Tibial nerve (tissue), 4 donors: ENCODE results near the gene HNRNPCL1. TPM values are rescaled to one million over a fixed set of nuclear protein-coding genes. Genes with fewer than 3 reads are reported as not detected.
"Not testable (repeated sequence)": the region's sequence is repeated elsewhere in the genome, so short reads cannot be mapped to it uniquely, and the experiment has no call there.

Source experiments
- DNase-seq, 2 donors: peaks; one replicate each; pipeline ENCODE4 v3.0.0-alpha.2; 2019; ENCODE audit warnings: low spot score in 2 of 2
- H3K27ac ChIP-seq, 4 donors: fragments of 200-600 bp; sonication (generic) in 3 of 4; one replicate each; pipeline ENCODE4 v1.5.1; 2017 to 2019; ENCODE audit warnings: mild to moderate bottlenecking in 1 of 4
- H3K27me3 ChIP-seq, 2 donors: fragments of 200-600 bp; sonication (generic) in 1 of 2; one replicate each; pipeline versions ENCODE4 v1.5.1 to v1.6.0; 2017 to 2019
- H3K36me3 ChIP-seq, 3 donors: fragments of 200-600 bp; sonication (generic); one replicate each; pipeline ENCODE4 v1.5.1; 2018 to 2019
- H3K4me1 ChIP-seq, 4 donors: fragments of 200-600 bp; sonication (generic) in 3 of 4; one replicate each; pipeline ENCODE4 v1.5.1; 2017 to 2019
- H3K4me3 ChIP-seq, 4 donors: fragments of 200-600 bp; sonication (generic) in 3 of 4; one replicate each; pipeline ENCODE4 v1.5.1; 2017 to 2019; ENCODE audit warnings: mild to moderate bottlenecking in 1 of 4, moderate library complexity in 1 of 4
- H3K9me3 ChIP-seq, 4 donors: fragments of 200-600 bp; sonication (generic) in 3 of 4; one replicate each; pipeline ENCODE4 v1.5.1; 2017 to 2019
- WGBS, 2 donors: methylation state at CpG; one replicate each; pipeline ENCODE4 v1.1.5; 2018; 5-methylcytosine and 5-hydroxymethylcytosine counted together
- total RNA-seq, 4 donors: library from RNA; depleted of rRNA; stranded (reverse); fragments of >200 nt; gene quantifications; one replicate each; pipeline ENCODE4 v1.1.0, GENCODE V29; 2016
- TF ChIP-seq, protein P1 (sequence below), 5 experiments: fragments of 200-600 bp in 3 of 5; fragments of 450-650 bp in 2 of 5; sonication (generic) in 3 of 5; IDR thresholded peaks; one replicate each; pipeline ENCODE4 v1.5.1; 2016 to 2019; ENCODE audit warnings: antibody characterized with exemption in 5 of 5, mild to moderate bottlenecking in 3 of 5, moderate library complexity in 2 of 5

HNRNPCL1 gene
- not detected for total RNA-seq

DNA sequence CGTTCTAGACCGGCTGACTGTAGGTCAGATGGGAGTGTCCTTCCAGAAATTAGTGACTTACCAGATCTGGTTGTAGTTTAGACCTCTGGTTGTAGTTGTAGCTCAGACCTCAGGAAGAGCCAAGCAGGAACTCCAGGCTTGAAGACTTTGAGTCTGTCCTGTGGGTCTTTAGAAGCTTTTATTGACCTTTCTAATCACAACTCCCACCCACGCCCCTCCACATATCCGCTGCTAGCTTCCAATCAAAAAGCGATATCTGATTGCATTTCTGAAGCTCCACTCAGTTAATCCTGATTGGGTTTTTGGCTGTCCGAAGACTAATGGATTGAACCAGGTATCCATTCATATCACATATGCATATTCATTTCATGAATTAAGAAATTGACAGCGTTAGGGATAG lies at the start of gene HNRNPCL1:
HNRNPCL1 (minus strand) TSS at position 101 of the 400 bp plus-strand sequence. CDS start 431 bp downstream, outside the sequence.
- 89 to 90% methylated on average over 7 of the region's 7 CpGs for WGBS, 2 donors
- not testable (repeated sequence) for H3K27ac ChIP-seq

DNA sequence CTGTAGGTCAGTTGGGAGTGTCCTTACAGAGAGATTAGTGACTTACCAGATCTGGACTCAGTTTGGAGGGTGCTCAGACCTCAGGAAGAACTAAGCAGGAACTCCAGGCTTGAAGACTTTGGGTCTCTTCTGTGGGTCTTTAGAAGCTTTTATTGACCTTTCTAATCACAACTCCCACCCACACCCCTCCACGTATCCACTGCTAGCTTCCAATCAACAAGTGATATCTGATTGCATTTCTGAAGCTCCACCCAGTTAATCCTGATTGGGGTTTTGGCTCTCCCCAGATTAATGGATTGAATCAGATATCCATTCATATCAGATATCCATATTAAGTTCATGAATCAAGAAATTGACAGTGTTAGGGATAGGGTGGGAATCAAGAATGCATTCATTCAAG lies 49.6 kb upstream of the HNRNPCL1 start, which contains the start of gene PRAMEF10:
PRAMEF10 (minus strand) TSS at position 101 of the 400 bp plus-strand sequence. CDS start 2,423 bp downstream, outside the sequence.
- not testable (repeated sequence) for H3K27ac ChIP-seq, H3K36me3 ChIP-seq, H3K9me3 ChIP-seq, DNase-seq, H3K27me3 ChIP-seq, H3K4me3 ChIP-seq, H3K4me1 ChIP-seq
- WGBS, 2 donors: no CpG with 5 or more reads among the region's 1 CpG

More for the DNA sequence above, at the start of gene HNRNPCL1:
- DNase-seq, H3K4me1 ChIP-seq, H3K36me3 ChIP-seq, H3K4me3 ChIP-seq, H3K27me3 ChIP-seq: not testable (repeated sequence)
- H3K9me3 ChIP-seq: peaks cover 0 to 17% (median 0%) of the 10 kb centered on the region in 4 donors

DNA sequence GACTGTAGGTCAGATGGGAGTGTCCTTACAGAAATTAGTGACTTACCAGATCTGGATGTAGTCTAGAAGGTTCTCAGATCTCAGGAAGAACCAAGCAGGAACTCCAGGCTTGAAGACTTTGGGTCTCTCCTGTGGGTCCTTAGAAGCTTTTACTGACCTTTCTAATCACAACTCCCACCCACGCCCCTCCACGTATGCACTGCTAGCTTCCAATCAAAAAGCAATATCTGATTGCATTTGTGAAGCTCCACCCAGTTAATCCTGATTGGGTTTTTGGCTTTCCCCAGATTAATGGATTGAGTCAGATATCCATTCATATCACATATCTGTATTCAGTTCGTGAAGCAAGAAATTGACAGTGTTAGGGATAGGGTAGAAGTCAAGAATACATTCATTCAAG lies 37.6 kb upstream of the HNRNPCL1 start, which contains the start of gene PRAMEF4:
PRAMEF4 (minus strand) TSS at position 101 of the 400 bp plus-strand sequence. CDS start 2,807 bp downstream, outside the sequence.
- H3K4me3 ChIP-seq, H3K9me3 ChIP-seq, DNase-seq, H3K36me3 ChIP-seq, H3K4me1 ChIP-seq, H3K27me3 ChIP-seq, H3K27ac ChIP-seq: not testable (repeated sequence)
- 70 to 88% methylated on average over 3 of the region's 3 CpGs for WGBS, 2 donors

DNA sequence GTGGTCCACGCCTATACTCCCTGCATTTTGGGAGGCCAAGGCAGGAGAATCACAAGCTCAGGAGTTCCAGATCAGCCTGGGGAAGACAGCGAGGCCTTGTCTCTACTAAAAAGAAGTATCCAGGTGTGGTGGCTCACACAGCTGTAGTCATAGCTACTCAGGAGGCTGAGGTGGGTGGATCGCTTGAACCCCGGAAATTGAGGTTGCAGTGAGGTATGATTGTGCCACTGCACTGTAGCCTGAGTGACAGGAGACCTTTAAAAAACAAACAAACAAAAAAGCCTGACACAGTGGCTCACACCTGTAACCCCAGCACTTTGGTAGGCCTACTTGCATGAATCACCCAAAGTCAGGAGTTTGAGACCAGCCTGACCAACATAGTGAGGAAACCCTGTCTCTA lies 29.9 kb upstream of the HNRNPCL1 start:
- H3K4me1 ChIP-seq, DNase-seq, H3K9me3 ChIP-seq, H3K27me3 ChIP-seq, H3K36me3 ChIP-seq, H3K4me3 ChIP-seq, H3K27ac ChIP-seq: not testable (repeated sequence)
- WGBS, 2 donors: 70 to 86% methylated on average over 3 to 4 of the region's 4 CpGs

DNA sequence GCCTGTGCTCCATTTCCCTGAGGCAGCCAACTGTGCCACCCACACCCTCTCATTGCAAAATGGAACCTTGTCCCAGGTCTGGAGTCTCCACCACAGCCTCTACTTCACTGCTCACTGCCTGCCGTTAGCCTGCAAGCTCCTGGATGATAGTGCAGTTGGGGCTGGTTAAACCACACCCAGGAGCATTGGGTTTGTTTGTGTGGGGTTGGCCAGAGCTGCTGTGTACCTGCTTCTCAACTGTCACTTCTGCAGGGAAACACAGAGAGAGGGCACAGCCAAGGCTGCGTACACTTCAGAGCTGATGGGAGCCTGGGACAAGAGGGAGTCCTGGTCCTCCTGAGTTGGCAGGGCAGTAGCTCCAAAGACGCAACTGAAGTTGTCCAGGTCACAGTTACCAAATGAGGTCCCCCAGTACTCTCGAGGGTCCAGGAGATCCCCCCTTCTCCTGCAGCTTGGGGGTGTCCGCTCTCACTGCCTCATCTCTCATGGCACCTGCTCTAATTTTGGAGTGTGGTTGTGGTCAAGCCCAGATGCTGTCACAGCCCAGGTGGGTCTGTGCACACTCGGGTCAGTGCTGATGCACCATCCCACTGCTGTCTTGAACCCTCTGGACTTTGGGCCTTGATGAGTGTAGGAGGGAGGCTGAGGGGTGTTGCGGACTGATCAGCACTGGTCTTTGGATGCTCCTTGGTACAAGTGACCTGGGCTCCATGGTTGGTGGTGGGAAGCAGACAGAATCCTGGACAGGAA lies 14.8 kb upstream of the HNRNPCL1 start:
- not testable (repeated sequence) for DNase-seq

DNA sequence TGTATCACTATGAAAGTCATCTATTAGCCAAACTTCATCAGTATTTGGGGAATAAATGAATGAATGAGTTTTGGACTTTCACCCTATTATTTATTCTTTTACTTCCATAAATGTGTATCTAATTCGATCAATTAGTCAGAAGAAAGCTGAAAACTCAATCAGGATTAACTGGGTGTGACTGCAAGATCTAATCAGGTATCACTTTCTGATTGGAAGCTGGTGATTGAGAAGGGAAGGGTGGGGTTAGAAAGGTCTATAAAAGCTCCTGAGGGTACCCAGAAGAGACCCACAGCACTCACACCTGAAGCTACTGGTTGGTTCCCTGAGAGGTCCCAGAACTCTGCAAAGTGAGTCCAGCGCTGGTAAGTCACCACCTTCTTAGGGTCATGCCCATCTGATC lies 8.3 kb upstream of the HNRNPCL1 start, which contains the start of gene PRAMEF2:
PRAMEF2 (plus strand) TSS at position 301 of the 400 bp plus-strand sequence. CDS start 1,924 bp downstream, outside the sequence.
- not testable (repeated sequence) for H3K9me3 ChIP-seq, H3K4me3 ChIP-seq, H3K36me3 ChIP-seq, DNase-seq, H3K27me3 ChIP-seq, H3K27ac ChIP-seq, H3K4me1 ChIP-seq
- WGBS, 2 donors: 17 to 61% methylated on average over 1 to 2 of the region's 2 CpGs

More for the DNA sequence above, 14.8 kb upstream of the HNRNPCL1 start:
- 94% methylated on average over 2 of the region's 7 CpGs; no CpG with 5 or more reads in 1 of the 2 donors for WGBS, 2 donors
- H3K27me3 ChIP-seq, H3K27ac ChIP-seq, H3K4me3 ChIP-seq, H3K36me3 ChIP-seq, H3K9me3 ChIP-seq, H3K4me1 ChIP-seq: not testable (repeated sequence)

DNA sequence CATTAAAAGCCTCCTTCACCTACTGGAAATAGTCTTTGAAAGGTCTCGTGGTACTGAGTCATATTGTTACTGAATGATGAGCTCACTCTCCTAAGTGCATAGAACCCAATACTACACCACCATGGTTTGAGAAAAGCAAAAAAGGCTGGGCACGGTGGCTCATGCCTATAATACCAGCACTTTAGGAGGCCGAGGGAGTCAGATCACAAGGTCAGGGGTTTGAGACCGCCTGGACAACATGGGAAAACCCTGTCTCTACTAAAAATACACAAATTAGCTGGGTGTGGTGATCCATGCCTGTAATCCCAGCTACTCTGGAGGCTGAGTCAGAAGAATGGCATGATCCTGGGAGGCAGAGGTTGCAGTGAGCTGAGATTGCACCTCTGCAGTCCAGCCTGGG lies 3.3 kb upstream of the HNRNPCL1 start:
- Histone ChIP-seq H3K27me3 (no peaks in the 10 kb centered on the region), H3K27ac (no peak overlapping the region), H3K36me3 (no peaks in the 10 kb centered on the region), H3K4me3 (no peak overlapping the region), H3K9me3 (peaks cover 0 to 12% (median 0%) of the 10 kb centered on the region in 4 donors), H3K4me1 (no peaks in the 10 kb centered on the region)
- DNase-seq: no peak
- 61 to 67% methylated on average over 4 of the region's 4 CpGs for WGBS, 2 donors
- TF ChIP-seq, protein P1, sequence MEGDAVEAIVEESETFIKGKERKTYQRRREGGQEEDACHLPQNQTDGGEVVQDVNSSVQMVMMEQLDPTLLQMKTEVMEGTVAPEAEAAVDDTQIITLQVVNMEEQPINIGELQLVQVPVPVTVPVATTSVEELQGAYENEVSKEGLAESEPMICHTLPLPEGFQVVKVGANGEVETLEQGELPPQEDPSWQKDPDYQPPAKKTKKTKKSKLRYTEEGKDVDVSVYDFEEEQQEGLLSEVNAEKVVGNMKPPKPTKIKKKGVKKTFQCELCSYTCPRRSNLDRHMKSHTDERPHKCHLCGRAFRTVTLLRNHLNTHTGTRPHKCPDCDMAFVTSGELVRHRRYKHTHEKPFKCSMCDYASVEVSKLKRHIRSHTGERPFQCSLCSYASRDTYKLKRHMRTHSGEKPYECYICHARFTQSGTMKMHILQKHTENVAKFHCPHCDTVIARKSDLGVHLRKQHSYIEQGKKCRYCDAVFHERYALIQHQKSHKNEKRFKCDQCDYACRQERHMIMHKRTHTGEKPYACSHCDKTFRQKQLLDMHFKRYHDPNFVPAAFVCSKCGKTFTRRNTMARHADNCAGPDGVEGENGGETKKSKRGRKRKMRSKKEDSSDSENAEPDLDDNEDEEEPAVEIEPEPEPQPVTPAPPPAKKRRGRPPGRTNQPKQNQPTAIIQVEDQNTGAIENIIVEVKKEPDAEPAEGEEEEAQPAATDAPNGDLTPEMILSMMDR (IDR thresholded peaks at IDR 0.05): no peak

DNA sequence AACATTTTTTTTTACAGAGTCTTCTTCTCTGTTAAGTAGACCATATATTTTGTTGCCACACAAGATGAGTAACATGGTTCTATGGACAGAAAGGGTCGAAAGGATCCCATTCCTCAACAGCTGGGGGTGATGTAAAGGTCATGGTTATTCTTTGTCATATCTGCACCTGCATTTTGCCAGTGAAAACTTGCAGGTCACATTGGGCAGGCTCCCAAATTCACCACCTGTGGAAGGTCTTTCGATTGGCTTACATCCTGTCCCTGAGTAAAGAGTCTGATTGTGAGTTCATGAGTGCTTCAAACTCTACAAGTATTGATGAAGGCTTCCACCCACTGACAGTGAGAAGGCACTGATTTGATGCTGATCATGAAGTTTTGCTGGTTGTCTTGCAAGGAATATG lies 15.3 kb downstream of the HNRNPCL1 start:
- DNase-seq, H3K9me3 ChIP-seq, H3K27ac ChIP-seq, H3K36me3 ChIP-seq, H3K4me1 ChIP-seq, H3K27me3 ChIP-seq, H3K4me3 ChIP-seq: not testable (repeated sequence)
- WGBS, 2 donors: 42 to 61% methylated on average over 2 of the region's 2 CpGs

DNA sequence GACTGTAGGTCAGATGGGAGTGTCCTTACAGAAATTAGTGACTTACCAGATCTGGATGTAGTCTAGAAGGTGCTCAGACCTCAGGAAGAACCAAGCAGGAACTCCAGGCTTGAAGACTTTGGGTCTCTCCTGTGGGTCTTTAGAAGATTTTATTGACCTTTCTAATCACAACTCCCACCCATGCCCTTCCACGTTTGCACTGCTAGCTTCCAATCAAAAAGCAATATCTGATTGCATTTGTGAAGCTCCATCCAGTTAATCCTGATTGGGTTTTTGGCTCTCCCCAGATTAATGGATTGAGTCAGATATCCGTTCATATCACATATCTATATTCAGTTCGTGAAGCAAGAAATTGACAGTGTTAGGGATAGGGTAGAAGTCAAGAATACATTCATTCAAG lies 17.2 kb downstream of the HNRNPCL1 start, which contains the start of gene PRAMEF11:
PRAMEF11 (minus strand) TSS at position 101 of the 400 bp plus-strand sequence. CDS start 2,621 bp downstream, outside the sequence.
- DNase-seq, H3K27me3 ChIP-seq, H3K4me1 ChIP-seq, H3K27ac ChIP-seq, H3K9me3 ChIP-seq, H3K36me3 ChIP-seq, H3K4me3 ChIP-seq: not testable (repeated sequence)
- 64 to 71% methylated on average over 3 of the region's 3 CpGs for WGBS, 2 donors

DNA sequence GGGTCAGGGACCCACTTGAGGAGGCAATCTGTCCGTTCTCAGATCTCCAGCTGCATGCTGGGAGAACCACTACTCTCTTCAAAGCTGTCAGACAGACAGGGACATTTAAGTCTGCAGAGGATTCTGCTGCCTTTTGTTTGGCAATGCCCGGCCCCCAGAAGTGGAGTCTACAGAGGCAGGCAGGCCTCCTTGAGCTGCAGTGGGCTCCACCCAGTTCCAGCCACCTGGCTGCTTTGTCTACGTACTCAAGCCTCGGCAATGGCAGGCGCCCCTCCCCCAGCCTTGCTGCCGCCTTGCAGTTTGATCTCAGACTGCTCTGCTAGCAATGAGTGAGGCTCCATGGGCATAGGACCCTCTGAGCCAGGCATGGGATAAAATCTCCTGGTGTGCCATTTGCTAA lies 29.5 kb downstream of the HNRNPCL1 start:
- not testable (repeated sequence) for H3K9me3 ChIP-seq, DNase-seq, H3K4me1 ChIP-seq, H3K27ac ChIP-seq, H3K36me3 ChIP-seq, H3K27me3 ChIP-seq, H3K4me3 ChIP-seq
- 71 to 100% methylated on average over 1 to 4 of the region's 6 CpGs for WGBS, 2 donors
